Fibroblast of lung (primary cell): ENCODE results near the gene TUBGCP2.

ENCODE experiments used
- EZH2 ChIP-seq: IDR thresholded peaks from 2 replicates; pipeline ENCODE4 v1.5.1; 2012; ENCODE audit warnings: low read length, control low read depth, mild to moderate bottlenecking; ENCODE audit errors: missing control alignments
- TF ChIP-seq, protein P1 (sequence below), 2 donors: IDR thresholded peaks in 1 of 2; conservative IDR thresholded peaks in 1 of 2; 1 replicate in 1 of 2; 2 replicates in 1 of 2; pipeline ENCODE4 v1.5.1; 2011 to 2012; ENCODE audit warnings: low read length in 2 of 2, control low read depth in 1 of 2, inconsistent platforms in 1 of 2, low read depth in 1 of 2, mild to moderate bottlenecking in 1 of 2

DNA sequence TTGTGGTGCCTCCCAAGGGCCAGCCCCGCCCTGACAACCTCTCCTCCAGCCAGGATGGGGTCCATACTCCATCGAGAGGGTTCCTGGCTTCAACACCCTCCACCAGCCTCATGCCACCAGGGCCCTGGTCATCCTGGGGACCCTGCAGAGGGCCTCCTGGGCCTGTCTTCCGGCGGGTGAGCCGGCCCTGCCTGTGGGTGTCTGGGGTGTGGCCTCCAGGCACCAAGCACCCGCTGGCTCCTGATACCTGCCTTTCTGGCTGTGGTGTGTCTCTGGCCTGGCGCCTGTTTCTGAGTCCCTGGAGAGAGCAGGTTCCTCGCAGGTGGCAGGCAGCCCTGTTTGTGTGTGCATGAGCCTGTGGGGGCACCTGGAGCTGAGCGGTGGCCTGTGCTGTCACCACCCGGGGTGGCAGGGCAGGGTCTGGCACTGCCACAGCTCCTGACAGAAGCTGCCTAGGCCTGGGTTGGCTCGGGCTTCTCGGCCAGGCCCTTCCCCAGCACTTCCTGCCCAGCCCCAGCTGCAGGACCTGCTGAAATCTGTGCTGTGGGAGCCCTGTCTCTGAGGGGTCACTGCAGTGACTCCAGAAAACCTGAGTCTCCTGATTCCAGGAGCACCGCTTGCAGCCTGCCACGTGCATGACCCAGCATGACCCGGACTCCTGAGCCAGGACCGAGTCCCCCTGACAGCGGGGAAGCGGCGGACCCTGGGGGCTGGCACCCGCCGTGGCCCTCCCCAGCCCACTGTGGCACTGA, 50.4 kb downstream of the TUBGCP2 start:
- TF ChIP-seq, protein P1, sequence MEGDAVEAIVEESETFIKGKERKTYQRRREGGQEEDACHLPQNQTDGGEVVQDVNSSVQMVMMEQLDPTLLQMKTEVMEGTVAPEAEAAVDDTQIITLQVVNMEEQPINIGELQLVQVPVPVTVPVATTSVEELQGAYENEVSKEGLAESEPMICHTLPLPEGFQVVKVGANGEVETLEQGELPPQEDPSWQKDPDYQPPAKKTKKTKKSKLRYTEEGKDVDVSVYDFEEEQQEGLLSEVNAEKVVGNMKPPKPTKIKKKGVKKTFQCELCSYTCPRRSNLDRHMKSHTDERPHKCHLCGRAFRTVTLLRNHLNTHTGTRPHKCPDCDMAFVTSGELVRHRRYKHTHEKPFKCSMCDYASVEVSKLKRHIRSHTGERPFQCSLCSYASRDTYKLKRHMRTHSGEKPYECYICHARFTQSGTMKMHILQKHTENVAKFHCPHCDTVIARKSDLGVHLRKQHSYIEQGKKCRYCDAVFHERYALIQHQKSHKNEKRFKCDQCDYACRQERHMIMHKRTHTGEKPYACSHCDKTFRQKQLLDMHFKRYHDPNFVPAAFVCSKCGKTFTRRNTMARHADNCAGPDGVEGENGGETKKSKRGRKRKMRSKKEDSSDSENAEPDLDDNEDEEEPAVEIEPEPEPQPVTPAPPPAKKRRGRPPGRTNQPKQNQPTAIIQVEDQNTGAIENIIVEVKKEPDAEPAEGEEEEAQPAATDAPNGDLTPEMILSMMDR (conservative IDR thresholded peaks at IDR 0.05 in 1 of 2, IDR thresholded peaks at IDR 0.05 in 1 of 2; ENCODE audit: low read depth in 1 of 2, low read length in 2 of 2) = no peak
- TF ChIP-seq EZH2 = no peak
